A549 (cell line): ENCODE data around the gene MYRIP. TPM values are rescaled to one million over a fixed set of nuclear protein-coding genes. Genes with fewer than 3 reads are reported as not detected.

ENCODE experiments used
- ATAC-seq, 2 experiments: fragments of 200-7000 bp in 1 of 2; fragments of >200 bp in 1 of 2; cut with Nextera tagmentation in 1 of 2; cut with Tn5 transposase in 1 of 2; 3 replicates each; pipeline versions ENCODE4 v1.8.0 to v1.9.1; 2018 to 2020; ENCODE audit warnings: mild to moderate bottlenecking in 1 of 2, moderate library complexity in 1 of 2
- CTCF ChIA-PET: fragments of 300-600 bp; sonication (Branson Sonifier 250); formaldehyde crosslinking; extraction: SDS; loops from one replicate; lab custom pipeline; 2021; ENCODE audit warnings: antibody characterized with exemption, inconsistent platforms; lab: Yijun Ruan, JAX
- POLR2A ChIA-PET: fragments of 350-600 bp; formaldehyde crosslinking; extraction: SDS; loops from one replicate; lab custom pipeline; 2021; ENCODE audit warnings: antibody characterized with exemption, inconsistent platforms; lab: Yijun Ruan, JAX
- DNase-seq, 2 experiments: peaks; one replicate each; pipeline versions ENCODE4 v3.0.0 to v3.0.0-alpha.2; 2011 to 2016; ENCODE audit warnings: low read depth in 1 of 2, low spot score in 1 of 2
- FAIRE-seq: peaks from 2 replicates; lab custom pipeline; 2011; peaks lifted over from hg19 to GRCh38; lab: Jason Lieb, UNC
- H3K27ac ChIP-seq, 2 experiments: fragments of >200 bp; sonication (Bioruptor Twin); formaldehyde crosslinking; 3 replicates each; pipeline ENCODE4 v1.5.1; 2016 to 2017
- H3K4me1 ChIP-seq: fragments of >200 bp; sonication (Bioruptor Twin); formaldehyde crosslinking; 3 replicates; pipeline ENCODE4 v1.6.1; 2016
- H3K4me2 ChIP-seq: fragments of >200 bp; sonication (Bioruptor Twin); formaldehyde crosslinking; 3 replicates; pipeline ENCODE4 v1.6.1; 2016
- H3K4me3 ChIP-seq: fragments of >200 bp; sonication (Bioruptor Twin); formaldehyde crosslinking; 3 replicates; pipeline ENCODE4 v1.5.1; 2016
- H3K9me3 ChIP-seq: fragments of >200 bp; sonication (Bioruptor Twin); formaldehyde crosslinking; 3 replicates; pipeline ENCODE4 v1.6.1; 2016
- BHLHE40 ChIP-seq: IDR thresholded peaks from 2 replicates; pipeline ENCODE4 v1.6.1; 2012; ENCODE audit warnings: low read depth, low read length, inconsistent platforms
- CBX2 ChIP-seq: fragments of 200-600 bp; sonication (generic); IDR thresholded peaks from 2 replicates; pipeline ENCODE4 v1.6.1; 2016; ENCODE audit warnings: low read depth, mild to moderate bottlenecking, borderline replicate concordance
- CBX8 ChIP-seq: fragments of 200-600 bp; sonication (generic); IDR thresholded peaks from 2 replicates; pipeline ENCODE4 v1.6.1; 2016
- EHF ChIP-seq: fragments of 250-450 bp; sonication (Bioruptor Pico); IDR thresholded peaks from 2 replicates; pipeline ENCODE4 v1.5.0; 2020; ENCODE audit warnings: mild to moderate bottlenecking
- ELK1 ChIP-seq: fragments of 150-350 bp; IDR thresholded peaks from 2 replicates; pipeline ENCODE4 v1.6.1; 2014; ENCODE audit warnings: low read depth, mild to moderate bottlenecking, low read length
- EP300 ChIP-seq, 2 experiments: fragments of >200 bp; sonication (Bioruptor Twin); formaldehyde crosslinking; IDR thresholded peaks; 2 replicates in 1 of 2; 3 replicates in 1 of 2; pipeline ENCODE4 v1.6.1; 2016 to 2017
- ESRRA ChIP-seq: fragments of 150-350 bp; IDR thresholded peaks from 2 replicates; pipeline ENCODE4 v1.6.1; 2014; ENCODE audit warnings: mild to moderate bottlenecking, low read length, borderline replicate concordance
- FOSB ChIP-seq: fragments of 250-450 bp; sonication (Bioruptor Pico); IDR thresholded peaks from 2 replicates; pipeline ENCODE4 v1.5.0; 2020; ENCODE audit warnings: mild to moderate bottlenecking, moderate library complexity
- HEYL ChIP-seq: fragments of 250-450 bp; sonication (Bioruptor Pico); IDR thresholded peaks from 2 replicates; pipeline ENCODE4 v1.8.0; 2021; ENCODE audit warnings: mild to moderate bottlenecking, moderate library complexity
- JUN ChIP-seq, 2 experiments: fragments of >200 bp; sonication (Bioruptor Twin); formaldehyde crosslinking; IDR thresholded peaks; 2 replicates in 1 of 2; 3 replicates in 1 of 2; pipeline ENCODE4 v1.6.1; 2016 to 2017
- KDM1A ChIP-seq: fragments of 200-600 bp; sonication (generic); IDR thresholded peaks from 2 replicates; pipeline ENCODE4 v1.6.1; 2016; ENCODE audit warnings: low read depth, mild to moderate bottlenecking
- KDM5A ChIP-seq: fragments of 200-600 bp; sonication (generic); IDR thresholded peaks from 2 replicates; pipeline ENCODE4 v1.6.1; 2016; ENCODE audit warnings: antibody characterized with exemption, mild to moderate bottlenecking
- NPAS2 ChIP-seq: fragments of 250-450 bp; sonication (Bioruptor Pico); IDR thresholded peaks from 2 replicates; pipeline ENCODE4 v1.8.0; 2022; ENCODE audit warnings: mild to moderate bottlenecking, moderate library complexity, borderline replicate concordance
- RAD21 ChIP-seq, 2 experiments: fragments of >200 bp in 1 of 2; sonication (Bioruptor Twin) in 1 of 2; formaldehyde crosslinking in 1 of 2; IDR thresholded peaks in 1 of 2; conservative IDR thresholded peaks in 1 of 2; 2 replicates in 1 of 2; 3 replicates in 1 of 2; pipeline ENCODE4 v1.6.1; 2012 to 2018; ENCODE audit warnings: inconsistent platforms in 1 of 2
- RCOR1 ChIP-seq: fragments of 150-350 bp; IDR thresholded peaks from 2 replicates; pipeline ENCODE4 v1.6.1; 2014; ENCODE audit warnings: antibody characterized with exemption, low read length, low read depth
- TP53 ChIP-seq: fragments of 250-450 bp; sonication (Bioruptor Pico); IDR thresholded peaks from 2 replicates; pipeline ENCODE4 v1.5.0; 2021; ENCODE audit warnings: mild to moderate bottlenecking, moderate library complexity
- ZFP36 ChIP-seq: fragments of 450-650 bp; IDR thresholded peaks from 2 replicates; pipeline ENCODE4 v1.6.1; 2014; ENCODE audit warnings: borderline replicate concordance; ENCODE audit not compliant: partially characterized antibody
- ZSCAN20 ChIP-seq: fragments of 250-450 bp; sonication (Bioruptor Pico); IDR thresholded peaks from 2 replicates; pipeline ENCODE4 v1.8.0; 2022; ENCODE audit warnings: mild to moderate bottlenecking, moderate library complexity
- WGBS: methylation state at CpG from one replicate; pipeline ENCODE4 v1.1.6; 2017; ENCODE audit errors: missing lambda C conversion rate; 5-methylcytosine and 5-hydroxymethylcytosine counted together
- polyA plus RNA-seq, 4 experiments: library from polyadenylated mRNA; depleted of rRNA in 3 of 4; stranded (reverse); fragments of >200 nt; fragmentation: RNase III in 1 of 4; extraction: RNeasy Plus Mini Kit Qiagen cat#74134 plus additional on column Dnase treatment in 1 of 4; gene quantifications; 2 replicates in 3 of 4; 3 replicates in 1 of 4; pipeline ENCODE4 v1.2.3, GENCODE V29; 2011 to 2017
- TF ChIP-seq, protein P1 (sequence below): IDR thresholded peaks from 2 replicates; pipeline ENCODE4 v1.6.1; 2012
- TF ChIP-seq, protein P2 (sequence below): IDR thresholded peaks from 2 replicates; pipeline ENCODE4 v1.6.1; 2012

Gene MYRIP
- polyA plus RNA-seq, 2 of the 4 experiments (the other 2 are of a cell fraction) = not detected

DNA sequence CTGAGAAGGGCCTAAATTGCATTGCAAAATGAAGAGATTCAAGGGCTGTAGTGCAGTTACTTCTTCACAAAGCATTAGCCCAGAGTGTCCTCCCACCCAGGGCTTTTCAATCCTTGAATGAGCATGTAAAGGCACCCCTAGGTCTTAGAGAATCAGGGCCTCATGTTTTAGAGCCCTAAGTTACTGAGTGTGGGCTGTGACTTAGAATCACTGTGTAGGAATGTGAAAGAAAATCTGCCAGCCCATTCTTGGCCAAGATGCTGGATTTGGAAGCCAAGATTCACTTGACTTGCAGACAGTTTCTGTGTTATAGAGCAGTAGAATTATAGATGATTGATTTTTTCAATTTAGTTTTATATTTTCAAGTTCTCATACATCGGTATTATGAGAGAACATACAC, 153.2 kb downstream of the MYRIP start (continued):
- TF ChIP-seq TP53 (no peak), ESRRA (no peak)
- TF ChIP-seq, protein P1, sequence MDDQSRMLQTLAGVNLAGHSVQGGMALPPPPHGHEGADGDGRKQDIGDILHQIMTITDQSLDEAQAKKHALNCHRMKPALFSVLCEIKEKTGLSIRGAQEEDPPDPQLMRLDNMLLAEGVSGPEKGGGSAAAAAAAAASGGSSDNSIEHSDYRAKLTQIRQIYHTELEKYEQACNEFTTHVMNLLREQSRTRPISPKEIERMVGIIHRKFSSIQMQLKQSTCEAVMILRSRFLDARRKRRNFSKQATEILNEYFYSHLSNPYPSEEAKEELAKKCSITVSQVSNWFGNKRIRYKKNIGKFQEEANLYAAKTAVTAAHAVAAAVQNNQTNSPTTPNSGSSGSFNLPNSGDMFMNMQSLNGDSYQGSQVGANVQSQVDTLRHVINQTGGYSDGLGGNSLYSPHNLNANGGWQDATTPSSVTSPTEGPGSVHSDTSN = no peak
- TF ChIP-seq, all 56 proteins: peak for 0

GRCh38 chr3:39965461-39965860, 156.1 kb downstream of the MYRIP start:
- TF ChIP-seq KDM5A (no peak), RCOR1 (no peak), RAD21 (conservative IDR thresholded peaks at IDR 0.05 in 1 of 2, IDR thresholded peaks at IDR 0.05 in 1 of 2) (no peak), ELK1 (no peak), FOSB (CRISPR knock-in tag) (no peak), CBX2 (no peak), EHF (CRISPR knock-in tag) (no peak), JUN (IDR thresholded peaks at IDR 0.05) (no peak), ZSCAN20 (CRISPR knock-in tag) (no peak), EP300 (IDR thresholded peaks at IDR 0.05) (no peak)
- TF ChIP-seq, protein P2, sequence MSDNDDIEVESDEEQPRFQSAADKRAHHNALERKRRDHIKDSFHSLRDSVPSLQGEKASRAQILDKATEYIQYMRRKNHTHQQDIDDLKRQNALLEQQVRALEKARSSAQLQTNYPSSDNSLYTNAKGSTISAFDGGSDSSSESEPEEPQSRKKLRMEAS = no peak
- no peak for ATAC-seq

GRCh38 chr3:39965997-39966396, 156.6 kb downstream of the MYRIP start:
- FAIRE-seq (no peak), ATAC-seq (no peak), DNase-seq (no peak)
- no peak for TF ChIP-seq BHLHE40
- no peak for TF ChIP-seq FOSB (CRISPR knock-in tag)
- no peak for TF ChIP-seq CBX8
- no peak for TF ChIP-seq ESRRA
- no peaks in the 10 kb centered on the region for H3K4me1 ChIP-seq
- no peaks in the 10 kb centered on the region for H3K9me3 ChIP-seq
- CTCF ChIA-PET = no interaction called here
- POLR2A ChIA-PET = no interaction called here
- no peak overlapping the region for H3K4me2 ChIP-seq
- 43% methylated on average over 2 of the region's 2 CpGs for WGBS
- no peak overlapping the region for H3K27ac ChIP-seq
- no peak overlapping the region for H3K4me3 ChIP-seq

More at GRCh38 chr3:39965461-39965860, 156.1 kb downstream of the MYRIP start:
- DNase-seq (no peak), FAIRE-seq (no peak)
- Histone ChIP-seq H3K9me3 (no peaks in the 10 kb centered on the region), H3K27ac (no peak overlapping the region), H3K4me1 (no peaks in the 10 kb centered on the region), H3K4me3 (no peak overlapping the region), H3K4me2 (no peak overlapping the region)
- ChIA-PET CTCF (no interaction called here), POLR2A (no interaction called here)

- FAIRE-seq = no peak
- POLR2A ChIA-PET = no interaction called here
Measured at GRCh38 chr3:39970982-39971381, 161.6 kb downstream of the MYRIP start.

GRCh38 chr3:39971559-39972031, 162.2 kb downstream of the MYRIP start:
- Histone ChIP-seq H3K27ac (no peak overlapping the region), H3K4me1 (no peaks in the 10 kb centered on the region), H3K4me3 (no peak overlapping the region), H3K9me3 (no peaks in the 10 kb centered on the region), H3K4me2 (no peak overlapping the region)
- CTCF ChIA-PET = no interaction called here
- ATAC-seq = no peak
- FAIRE-seq = no peak
- no peak for TF ChIP-seq HEYL (CRISPR knock-in tag)
- no peak for TF ChIP-seq NPAS2 (CRISPR knock-in tag)
- no peak for TF ChIP-seq TP53
- TF ChIP-seq ZFP36 = no peak
- WGBS = 0% methylated on average over 3 of the region's 3 CpGs
- POLR2A ChIA-PET = no interaction called here
- no peak for DNase-seq

More at GRCh38 chr3:39970982-39971381, 161.6 kb downstream of the MYRIP start:
- H3K4me2 ChIP-seq = no peak overlapping the region
- WGBS = 6% methylated on average over 2 of the region's 2 CpGs
- no peak for DNase-seq
- ATAC-seq = no peak
- H3K4me3 ChIP-seq = no peak overlapping the region
- CTCF ChIA-PET = no interaction called here
- H3K4me1 ChIP-seq = no peaks in the 10 kb centered on the region
- no peaks in the 10 kb centered on the region for H3K9me3 ChIP-seq
- H3K27ac ChIP-seq = no peak overlapping the region
- TF ChIP-seq CBX8 (no peak), EHF (CRISPR knock-in tag) (no peak), KDM1A (no peak), ZSCAN20 (CRISPR knock-in tag) (no peak)
- TF ChIP-seq, all 56 proteins: peak for 0
